Measurements from ENCODE around the gene RAD23B.

- no peak for TF ChIP-seq POLR2A (IDR thresholded peaks at IDR 0.05)
- TF ChIP-seq CTCF (IDR thresholded peaks at IDR 0.05), result no peak
These were observed 72.3 kb downstream of the RAD23B start for GRCh38 chr9:107355394-107355793.

Measured in heart left ventricle (tissue), 13 donors.